ENCODE results near the gene GPRIN2.
A peak's percentile ranks its signal among the peaks of the same experiment; 100 is the strongest.

The GPRIN2 gene

GRCh38 chr10:46551701-46552525, 4.5 kb downstream of the GPRIN2 start:
- H3K18ac ChIP-seq (ENCODE audit: low read length) = peak overlapping the region; percentile 22
- no peak overlapping the region for H2BK12ac ChIP-seq (ENCODE audit: low read length)
- peaks cover 2% of the 10 kb centered on the region for H3K79me1 ChIP-seq (ENCODE audit: low read depth, low read length)
- H2BK5ac ChIP-seq (ENCODE audit: low read length) = peak overlapping the region; percentile 7
- no peak overlapping the region for H3K27ac ChIP-seq (replicated peaks; ENCODE audit: low read length)
- H3K4ac ChIP-seq (ENCODE audit: low read length) = peak overlapping the region; percentile 15
- H3K4me1 ChIP-seq (ENCODE audit: control insufficient read depth in 2 of 2, insufficient read depth in 1 of 2, low read depth in 1 of 2, low read length in 2 of 2) = peaks cover 2 to 20% of the 10 kb centered on the region in 2 donors
- H4K8ac ChIP-seq (ENCODE audit: low read depth, low read length) = no peak overlapping the region
- H3K27me3 ChIP-seq (ENCODE audit: control insufficient read depth in 3 of 3, insufficient read depth in 3 of 3, low read depth in 1 of 3, low read length in 3 of 3) = peaks cover 0 to 67% (median 5%) of the 10 kb centered on the region in 3 experiments
- H3K23ac ChIP-seq (ENCODE audit: low read depth, low read length, poor library complexity) = peak overlapping the region; percentile 62
- no CpG with 5 or more reads among the region's 12 CpGs for WGBS, 2 donors (ENCODE audit: extremely low coverage in 2 of 2, insufficient read length in 2 of 2, insufficient replicate concordance in 1 of 2)
- peaks cover 0 to 14% of the 10 kb centered on the region in 2 donors for H3K36me3 ChIP-seq (replicated peaks in 1 of 2; ENCODE audit: control insufficient read depth in 2 of 2, insufficient read depth in 2 of 2, low read length in 2 of 2)
- H2AK5ac ChIP-seq (ENCODE audit: low read depth, low read length) = peak overlapping the region; percentile 38
- no peak overlapping the region for H4K91ac ChIP-seq (ENCODE audit: low read depth, low read length, poor library complexity)
- H3K9ac ChIP-seq (ENCODE audit: low read depth, low read length, poor library complexity) = no peak overlapping the region
- DNase-seq (ENCODE audit: low spot score) = no peak
- H3K4me3 ChIP-seq (ENCODE audit: low read length in 2 of 2) = no peak overlapping the region
- peak overlapping the region; percentile 8 for H2BK120ac ChIP-seq (ENCODE audit: low read depth, low read length)
- H3K9me3 ChIP-seq (replicated peaks in 1 of 2; ENCODE audit: control insufficient read depth in 2 of 2, insufficient read depth in 1 of 2, low read depth in 1 of 2, low read length in 2 of 2) = no peaks in the 10 kb centered on the region
- H3K14ac ChIP-seq (ENCODE audit: low read length) = peak overlapping the region; percentile 82
- H2AFZ ChIP-seq (ENCODE audit: low read length) = no peak overlapping the region
- H2BK15ac ChIP-seq (ENCODE audit: low read length) = peak overlapping the region; percentile 30
- no peak overlapping the region for H3K4me2 ChIP-seq (ENCODE audit: insufficient read depth, low read length, poor library complexity, severe bottlenecking)

- Histone ChIP-seq H2AFZ (ENCODE audit: low read length) (no peak overlapping the region), H2AK5ac (ENCODE audit: low read depth, low read length) (peak overlapping the region; percentile 38), H3K36me3 (replicated peaks in 1 of 2; ENCODE audit: control insufficient read depth in 2 of 2, insufficient read depth in 2 of 2, low read length in 2 of 2) (peaks cover 0 to 14% of the 10 kb centered on the region in 2 donors), H3K27ac (replicated peaks; ENCODE audit: low read length) (no peak overlapping the region), H2BK120ac (ENCODE audit: low read depth, low read length) (no peak overlapping the region), H3K9me3 (replicated peaks in 1 of 2; ENCODE audit: control insufficient read depth in 2 of 2, insufficient read depth in 1 of 2, low read depth in 1 of 2, low read length in 2 of 2) (no peaks in the 10 kb centered on the region), H3K4me2 (ENCODE audit: insufficient read depth, low read length, poor library complexity, severe bottlenecking) (no peak overlapping the region), H3K4me3 (ENCODE audit: low read length in 2 of 2) (no peak overlapping the region), H2BK15ac (ENCODE audit: low read length) (no peak overlapping the region), H3K27me3 (ENCODE audit: control insufficient read depth in 3 of 3, insufficient read depth in 3 of 3, low read depth in 1 of 3, low read length in 3 of 3) (peaks cover 0 to 68% (median 5%) of the 10 kb centered on the region in 3 experiments), H4K91ac (ENCODE audit: low read depth, low read length, poor library complexity) (no peak overlapping the region), H2BK12ac (ENCODE audit: low read length) (no peak overlapping the region), H3K18ac (ENCODE audit: low read length) (no peak overlapping the region), H3K4me1 (ENCODE audit: control insufficient read depth in 2 of 2, insufficient read depth in 1 of 2, low read depth in 1 of 2, low read length in 2 of 2) (peaks cover under 1 to 20% of the 10 kb centered on the region in 2 donors), H3K9ac (ENCODE audit: low read depth, low read length, poor library complexity) (no peak overlapping the region), H2BK5ac (ENCODE audit: low read length) (peak overlapping the region; percentile 7), H3K23ac (ENCODE audit: low read depth, low read length, poor library complexity) (peak overlapping the region; percentile 4), H3K79me1 (ENCODE audit: low read depth, low read length) (peaks cover 2% of the 10 kb centered on the region), H4K8ac (ENCODE audit: low read depth, low read length) (no peak overlapping the region), H3K14ac (ENCODE audit: low read length) (no peak overlapping the region), H3K4ac (ENCODE audit: low read length) (no peak overlapping the region)
- DNase-seq (ENCODE audit: low spot score) = no peak
- WGBS, 2 donors (ENCODE audit: extremely low coverage in 2 of 2, insufficient read length in 2 of 2, insufficient replicate concordance in 1 of 2) = no CpG with 5 or more reads among the region's 8 CpGs
Measured at GRCh38 chr10:46550795-46551700, 5.4 kb downstream of the GPRIN2 start.

- Histone ChIP-seq H3K18ac (ENCODE audit: low read length) (peak overlapping the region; percentile 32), H2AFZ (ENCODE audit: low read length) (no peak overlapping the region), H3K27me3 (ENCODE audit: control insufficient read depth in 3 of 3, insufficient read depth in 3 of 3, low read depth in 1 of 3, low read length in 3 of 3) (peaks cover 0 to 68% (median 0%) of the 10 kb centered on the region in 3 experiments), H3K4me2 (ENCODE audit: insufficient read depth, low read length, poor library complexity, severe bottlenecking) (no peak overlapping the region), H3K4me1 (ENCODE audit: control insufficient read depth in 2 of 2, insufficient read depth in 1 of 2, low read depth in 1 of 2, low read length in 2 of 2) (peaks cover 0 to 13% of the 10 kb centered on the region in 2 donors), H3K4me3 (ENCODE audit: low read length in 2 of 2) (no peak overlapping the region), H3K36me3 (replicated peaks in 1 of 2; ENCODE audit: control insufficient read depth in 2 of 2, insufficient read depth in 2 of 2, low read length in 2 of 2) (peaks cover 0 to 14% of the 10 kb centered on the region in 2 donors), H3K27ac (replicated peaks; ENCODE audit: low read length) (no peak overlapping the region), H2BK12ac (ENCODE audit: low read length) (no peak overlapping the region), H3K4ac (ENCODE audit: low read length) (peak overlapping the region; percentile 4), H3K9ac (ENCODE audit: low read depth, low read length, poor library complexity) (peak overlapping the region; percentile 3), H3K23ac (ENCODE audit: low read depth, low read length, poor library complexity) (peak overlapping the region; percentile 6), H3K9me3 (replicated peaks in 1 of 2; ENCODE audit: control insufficient read depth in 2 of 2, insufficient read depth in 1 of 2, low read depth in 1 of 2, low read length in 2 of 2) (no peaks in the 10 kb centered on the region), H2BK15ac (ENCODE audit: low read length) (no peak overlapping the region), H2BK120ac (ENCODE audit: low read depth, low read length) (no peak overlapping the region), H4K91ac (ENCODE audit: low read depth, low read length, poor library complexity) (no peak overlapping the region), H3K79me1 (ENCODE audit: low read depth, low read length) (peaks cover 2% of the 10 kb centered on the region), H4K8ac (ENCODE audit: low read depth, low read length) (no peak overlapping the region), H2AK5ac (ENCODE audit: low read depth, low read length) (peak overlapping the region; percentile 3), H2BK5ac (ENCODE audit: low read length) (peak overlapping the region; percentile 7), H3K14ac (ENCODE audit: low read length) (peak overlapping the region; percentile 49)
- no peak for DNase-seq (ENCODE audit: low spot score)
- WGBS, 2 donors (ENCODE audit: extremely low coverage in 2 of 2, insufficient read length in 2 of 2, insufficient replicate concordance in 1 of 2) = no CpG with 5 or more reads among the region's 20 CpGs
Measured at GRCh38 chr10:46550076-46550790, 6.2 kb downstream of the GPRIN2 start.
